ENCODE measurements around the gene CHTF18.
"Not testable (repeated sequence)": the region's sequence is repeated elsewhere in the genome, so short reads cannot be mapped to it uniquely, and the experiment has no call there.

The CHTF18 gene

GRCh38 chr16:776298-776697 is 12.1 kb upstream of the CHTF18 start:
- DNase-seq (ENCODE audit: low spot score), result not testable (repeated sequence)

GRCh38 chr16:776824-777223 is 11.6 kb upstream of the CHTF18 start:
- DNase-seq (ENCODE audit: low spot score), result no peak

GRCh38 chr16:777826-778225 is 10.6 kb upstream of the CHTF18 start:
- DNase-seq (ENCODE audit: low spot score), result no peak

- no peak for DNase-seq (ENCODE audit: low spot score)
Measured at GRCh38 chr16:778447-778846, 10.0 kb upstream of the CHTF18 start.

- no peak for DNase-seq (ENCODE audit: low spot score)
Measured at GRCh38 chr16:778909-779527, 9.4 kb upstream of the CHTF18 start.

GRCh38 chr16:779561-779960 is 8.9 kb upstream of the CHTF18 start:
- DNase-seq (ENCODE audit: low spot score), result no peak

- DNase-seq (ENCODE audit: low spot score), result no peak
Measured at GRCh38 chr16:780296-780695, 8.1 kb upstream of the CHTF18 start.

GRCh38 chr16:781346-782010 is 6.9 kb upstream of the CHTF18 start:
- DNase-seq (ENCODE audit: low spot score), result no peak

GRCh38 chr16:782258-782657 is 6.2 kb upstream of the CHTF18 start:
- no peak for DNase-seq (ENCODE audit: low spot score)

- DNase-seq (ENCODE audit: low spot score), result no peak
Measured at GRCh38 chr16:782766-783403, 5.5 kb upstream of the CHTF18 start.

GRCh38 chr16:783404-784161 is 4.8 kb upstream of the CHTF18 start:
- peak; percentile 9 for DNase-seq (ENCODE audit: low spot score)

GRCh38 chr16:784431-784830 is 4.0 kb upstream of the CHTF18 start:
- no peak for DNase-seq (ENCODE audit: low spot score)

- peak; percentile 70 for DNase-seq (ENCODE audit: low spot score)
Measured at GRCh38 chr16:785563-786535, 2.6 kb upstream of the CHTF18 start.

GRCh38 chr16:787321-787966 is 976 bp upstream of the CHTF18 start:
- no peak for DNase-seq (ENCODE audit: low spot score)

- no peak for DNase-seq (ENCODE audit: low spot score)
Measured at GRCh38 chr16:787978-788398, 432 bp upstream of the CHTF18 start, which contains the start of gene RPUSD1. Gene RPUSD1, minus strand, starts transcription at chr16:788381. Its CDS starts 644 bp downstream, at chr16:787737.

GRCh38 chr16:789191-789850 is 901 bp downstream of the CHTF18 start:
- no peak for DNase-seq (ENCODE audit: low spot score)

- DNase-seq (ENCODE audit: low spot score), result no peak
Measured at GRCh38 chr16:790086-790485, 1.7 kb downstream of the CHTF18 start.

GRCh38 chr16:791131-791530 is 2.7 kb downstream of the CHTF18 start:
- DNase-seq (ENCODE audit: low spot score), result no peak

- DNase-seq (ENCODE audit: low spot score), result no peak
Measured at GRCh38 chr16:792221-792995, 4.0 kb downstream of the CHTF18 start.

- no peak for DNase-seq (ENCODE audit: low spot score)
Measured at GRCh38 chr16:793414-793813, 5.0 kb downstream of the CHTF18 start.

Measured in hematopoietic multipotent progenitor cell treated with erythropoietin and hydrocortisone succinate and interleukin-3 and kit ligand, for 17 days (in vitro differentiated cells).